AG08395 (cell line): Measurements from ENCODE around the gene CNTN3.

Experiments used
- DNase-seq: peaks from one replicate; pipeline ENCODE4 v3.0.0; 2012; ENCODE audit warnings: mixed read lengths, low spot score

The CNTN3 gene

DNA sequence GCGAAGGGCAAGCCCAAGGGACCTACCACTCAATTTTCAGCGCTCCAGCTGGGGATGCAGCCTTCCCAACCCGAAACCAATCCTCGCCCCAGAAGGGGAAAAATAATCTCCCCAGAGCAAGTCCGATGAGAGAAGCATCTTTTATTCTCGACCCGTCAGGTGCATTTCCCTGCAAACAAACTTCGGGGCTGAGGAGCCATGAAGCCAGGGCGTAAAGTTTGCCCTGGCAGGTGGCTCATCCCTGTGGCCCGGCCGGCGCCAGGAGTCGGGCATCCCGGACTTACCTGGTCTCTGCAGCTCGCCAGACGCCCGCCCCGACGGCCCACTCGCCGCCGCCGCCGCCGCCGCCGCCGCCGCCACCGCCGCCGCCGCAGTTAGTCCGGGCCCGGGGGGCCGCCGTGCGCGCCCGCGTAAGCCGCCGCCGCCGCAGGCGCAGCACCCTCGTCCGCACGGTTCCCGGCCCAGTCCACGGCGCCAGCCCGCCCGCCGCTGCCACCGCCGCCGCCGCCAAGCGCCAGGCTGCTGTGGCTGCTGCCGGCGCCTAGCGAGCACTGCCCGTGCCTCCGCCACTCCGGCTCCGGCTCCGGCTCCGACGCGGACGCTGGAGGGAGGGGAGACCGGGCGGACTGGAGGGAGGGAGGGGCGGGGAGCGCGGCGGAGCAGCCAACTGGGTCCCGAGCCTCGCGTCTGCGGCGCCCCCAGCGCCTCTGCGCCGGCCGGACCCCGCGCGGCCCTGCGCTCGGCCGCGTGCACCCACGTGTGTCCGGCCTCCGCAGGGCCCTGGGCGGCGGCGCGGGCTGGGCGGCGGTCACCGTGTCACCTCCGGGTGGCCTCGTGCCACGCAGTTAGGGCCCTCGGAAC, at the start of gene CNTN3:
Gene CNTN3 (minus strand): TSS at position 553 of the 861 bp plus-strand sequence. CDS start 93,547 bp downstream, outside the sequence.
- DNase-seq: peak; percentile 39

DNA sequence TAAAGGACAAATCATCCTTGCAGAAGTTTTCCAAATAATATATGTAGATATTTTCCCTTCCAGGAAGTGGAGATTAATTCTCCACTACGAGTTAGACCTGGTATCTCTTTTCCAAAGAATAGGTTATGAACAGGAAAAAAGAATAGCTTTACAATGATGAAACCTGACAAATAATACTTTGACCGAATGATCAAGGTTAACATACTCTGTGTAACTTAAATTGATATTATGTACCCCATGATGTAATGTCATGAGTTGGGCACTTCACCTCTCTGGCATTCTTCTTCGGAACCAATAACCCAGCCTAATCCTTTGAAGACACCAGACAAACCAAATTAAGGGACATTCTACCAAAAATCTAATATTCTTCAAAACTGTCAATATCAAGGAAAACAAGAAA, 48.7 kb upstream of the CNTN3 start:
- DNase-seq: no peak

DNA sequence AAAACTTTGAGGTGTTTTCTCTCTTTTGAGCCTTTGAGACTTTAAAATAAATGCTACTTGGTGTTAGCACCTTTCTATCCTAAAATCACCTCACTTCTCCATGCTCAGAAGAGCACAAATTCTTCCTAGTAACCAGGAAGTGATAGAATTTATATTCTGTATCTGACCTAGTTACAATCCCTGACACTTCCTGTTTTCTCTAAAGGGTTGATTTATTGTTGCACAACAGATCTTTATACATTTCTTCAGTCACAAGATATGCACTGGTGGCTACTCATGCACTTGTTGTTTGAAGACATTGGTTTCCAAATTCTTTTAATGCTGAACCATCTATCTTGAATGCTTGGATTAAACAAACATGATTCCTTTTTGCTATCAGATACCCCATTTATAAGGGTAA, 47.2 kb upstream of the CNTN3 start:
- DNase-seq: no peak

DNA sequence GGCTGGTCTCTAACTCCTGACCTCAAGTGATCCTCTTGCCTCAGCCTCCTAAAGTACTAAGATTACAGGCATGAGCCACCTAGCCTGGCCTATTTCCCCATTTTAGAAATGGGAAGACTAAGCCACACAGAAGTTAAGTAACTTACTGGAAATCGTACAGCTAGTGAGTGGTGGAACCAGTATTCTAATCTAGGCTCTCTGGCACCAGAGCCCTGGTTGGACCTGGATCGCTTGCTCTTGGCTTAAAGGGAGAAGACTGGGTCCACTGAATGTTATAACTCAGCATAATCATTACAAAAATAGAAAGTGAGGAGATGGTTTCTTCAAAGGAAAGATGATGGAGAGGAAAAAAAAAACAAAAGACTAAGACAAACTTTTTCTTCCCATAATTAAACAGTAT, 37.4 kb upstream of the CNTN3 start:
- no peak for DNase-seq

DNA sequence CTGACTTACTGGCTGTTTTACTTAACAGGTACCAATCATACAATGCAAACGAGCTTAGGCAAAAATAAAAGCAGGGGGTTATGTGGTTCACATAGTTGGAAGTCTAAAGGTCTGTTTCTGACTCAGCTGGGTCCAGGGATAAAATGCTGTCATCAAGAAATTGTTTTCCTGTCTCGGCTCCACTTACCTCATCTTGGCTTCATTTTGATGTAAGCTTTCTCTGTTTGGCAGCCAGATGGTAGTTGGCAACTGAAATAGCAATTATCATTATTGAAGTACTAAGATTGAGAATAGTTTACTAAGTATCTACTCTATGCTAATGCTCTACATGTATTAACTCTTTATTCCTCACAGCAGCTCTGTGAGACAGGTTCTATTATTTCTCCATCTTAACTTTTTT, 36.8 kb upstream of the CNTN3 start:
- peak; percentile 41 for DNase-seq

DNA sequence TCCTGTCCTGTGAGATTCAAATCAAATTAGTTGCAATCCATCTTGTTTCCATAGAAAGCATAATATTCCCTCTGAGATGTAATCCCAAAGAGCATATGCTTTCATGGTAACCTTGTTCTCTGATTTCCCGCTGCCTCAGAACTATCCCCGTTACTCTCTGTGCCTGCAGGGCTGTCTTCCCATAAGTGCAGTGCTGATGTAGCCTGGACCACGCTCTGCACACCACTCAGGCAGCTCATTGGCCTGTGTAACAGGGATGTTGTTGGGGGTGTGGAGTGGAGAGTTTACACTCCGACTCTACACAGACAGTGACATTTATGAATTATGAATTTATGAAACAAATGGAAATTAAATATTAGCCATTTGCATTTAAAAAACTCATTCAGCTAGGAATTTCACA, 33.6 kb upstream of the CNTN3 start:
- DNase-seq: no peak

DNA sequence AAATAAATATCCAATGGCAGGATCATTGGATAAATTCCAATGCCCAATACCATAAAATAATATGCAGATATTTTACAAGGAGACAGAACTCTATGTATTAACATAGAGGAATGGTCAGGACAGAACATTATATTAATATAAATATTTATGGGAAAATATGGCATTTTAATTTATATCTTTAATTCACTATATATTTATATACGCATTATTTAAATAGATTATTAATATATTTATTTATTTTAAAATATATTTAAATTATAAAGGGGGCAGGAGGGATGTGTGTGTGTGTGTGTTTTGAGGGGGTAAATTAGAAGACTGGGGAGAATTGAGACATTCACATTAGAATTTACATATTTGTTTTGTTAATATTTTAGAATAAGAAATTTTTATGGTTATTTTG, 31.6 kb upstream of the CNTN3 start:
- DNase-seq: no peak

DNA sequence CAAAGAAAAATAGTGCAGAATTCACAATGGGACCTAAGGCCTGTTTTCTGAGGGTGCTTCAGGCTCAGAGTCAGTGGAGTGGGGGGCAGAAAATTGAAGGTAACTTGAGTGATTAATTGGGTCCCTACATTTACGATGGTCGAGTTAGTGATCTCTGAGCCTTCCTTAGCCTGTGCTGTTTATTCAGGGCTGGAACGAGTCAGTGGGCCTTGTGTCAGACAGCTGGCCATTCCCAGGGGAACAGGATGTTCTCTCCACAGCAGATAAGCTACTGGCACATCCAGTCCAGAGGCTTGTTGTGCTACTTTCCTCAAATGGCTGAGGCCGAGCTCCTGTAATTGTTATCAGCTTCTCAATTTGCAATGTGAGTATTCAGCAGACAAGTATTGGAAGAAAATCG, 29.2 kb upstream of the CNTN3 start:
- DNase-seq: peak; percentile 30

DNA sequence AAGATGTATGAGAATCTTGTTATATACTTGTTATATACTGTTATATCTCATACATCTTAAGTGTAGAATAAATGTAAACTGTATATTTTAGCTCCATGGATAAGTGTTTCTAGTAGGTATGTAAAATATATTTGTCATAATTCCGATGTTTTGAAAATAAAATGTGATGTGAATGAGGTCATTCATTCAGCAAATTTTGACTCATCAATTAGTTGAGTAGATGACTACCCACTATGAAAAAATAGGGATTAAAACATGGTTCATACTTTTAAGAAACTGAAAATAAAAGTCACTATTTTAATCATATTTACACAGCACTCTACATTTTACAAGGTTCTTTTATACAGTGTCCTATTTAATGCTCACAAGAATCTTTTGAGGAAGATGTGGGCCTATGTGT, 28.4 kb upstream of the CNTN3 start:
- DNase-seq: no peak

DNA sequence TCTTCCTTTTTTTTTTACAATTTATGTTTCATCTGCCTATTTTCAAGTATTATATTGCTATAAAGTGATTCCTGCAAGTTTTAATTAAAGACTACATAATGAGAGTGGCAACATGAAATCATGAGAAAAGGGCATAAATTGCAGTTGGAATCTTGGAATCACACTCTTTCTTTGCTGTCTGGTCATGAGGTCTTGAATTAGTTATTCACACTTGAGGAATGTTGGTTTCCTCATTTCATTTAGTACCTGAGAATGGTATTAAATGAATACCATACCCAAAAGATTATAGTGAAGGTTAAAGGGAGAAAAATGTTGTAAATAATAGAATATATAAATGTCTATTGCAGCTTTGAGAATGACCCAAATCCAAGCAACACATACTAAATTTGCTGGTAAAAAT, 25.8 kb upstream of the CNTN3 start:
- DNase-seq: no peak

DNA sequence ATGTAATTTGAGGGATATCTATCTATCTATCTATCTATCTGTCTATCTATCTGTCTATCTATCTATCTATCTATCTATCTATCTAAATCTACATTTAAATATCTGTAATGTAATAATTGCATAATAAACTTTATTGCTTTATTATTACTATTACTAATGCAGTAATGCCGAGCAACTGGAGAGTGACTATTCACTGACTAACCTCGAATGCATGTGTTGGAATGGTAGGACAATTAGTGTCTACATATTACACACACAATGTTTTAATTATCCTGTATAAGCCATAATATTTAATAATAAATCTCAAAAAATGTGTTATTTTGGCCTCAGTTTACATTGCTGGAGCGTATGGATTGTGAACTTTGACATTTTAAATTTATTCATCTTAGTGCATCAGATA, 25.2 kb upstream of the CNTN3 start:
- DNase-seq: no peak

DNA sequence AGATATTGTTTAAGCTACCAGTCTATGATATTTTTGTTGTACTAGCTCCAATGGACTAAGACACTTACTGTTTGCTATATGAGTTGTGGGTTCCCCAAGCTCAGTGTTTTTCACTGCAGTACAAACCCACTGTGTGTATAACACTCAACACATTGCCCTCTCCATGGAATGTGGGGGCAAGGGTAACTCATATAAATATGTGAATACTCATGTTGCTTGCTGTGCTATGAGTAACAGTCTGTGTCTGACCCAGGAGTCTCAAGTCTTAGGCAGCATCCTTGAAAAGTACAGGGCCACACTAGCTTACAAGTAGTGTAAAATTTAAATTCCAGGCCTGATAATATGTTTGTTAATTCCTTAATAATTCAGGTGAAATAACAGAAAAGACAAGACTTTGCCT, 22.5 kb upstream of the CNTN3 start:
- DNase-seq: no peak

DNA sequence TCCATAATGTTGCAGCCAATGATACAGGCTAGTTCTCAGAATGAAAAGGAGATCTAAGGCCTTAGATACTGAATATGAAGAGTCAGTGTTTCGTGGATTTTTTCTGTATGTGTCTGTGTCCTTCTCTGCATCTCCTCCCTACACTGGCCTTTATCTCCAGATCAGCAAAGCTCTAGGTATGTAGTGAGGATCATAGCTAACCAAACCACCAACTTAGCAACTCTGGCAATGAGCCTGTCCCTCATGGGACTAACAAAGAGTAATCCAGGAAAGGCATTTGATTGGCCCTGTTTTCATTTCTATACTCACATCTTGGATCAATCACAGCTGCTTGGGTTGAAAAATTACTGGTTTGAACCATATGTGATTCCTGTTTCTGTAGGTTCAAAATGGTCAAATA, 18.6 kb upstream of the CNTN3 start:
- DNase-seq: peak; percentile 62

DNA sequence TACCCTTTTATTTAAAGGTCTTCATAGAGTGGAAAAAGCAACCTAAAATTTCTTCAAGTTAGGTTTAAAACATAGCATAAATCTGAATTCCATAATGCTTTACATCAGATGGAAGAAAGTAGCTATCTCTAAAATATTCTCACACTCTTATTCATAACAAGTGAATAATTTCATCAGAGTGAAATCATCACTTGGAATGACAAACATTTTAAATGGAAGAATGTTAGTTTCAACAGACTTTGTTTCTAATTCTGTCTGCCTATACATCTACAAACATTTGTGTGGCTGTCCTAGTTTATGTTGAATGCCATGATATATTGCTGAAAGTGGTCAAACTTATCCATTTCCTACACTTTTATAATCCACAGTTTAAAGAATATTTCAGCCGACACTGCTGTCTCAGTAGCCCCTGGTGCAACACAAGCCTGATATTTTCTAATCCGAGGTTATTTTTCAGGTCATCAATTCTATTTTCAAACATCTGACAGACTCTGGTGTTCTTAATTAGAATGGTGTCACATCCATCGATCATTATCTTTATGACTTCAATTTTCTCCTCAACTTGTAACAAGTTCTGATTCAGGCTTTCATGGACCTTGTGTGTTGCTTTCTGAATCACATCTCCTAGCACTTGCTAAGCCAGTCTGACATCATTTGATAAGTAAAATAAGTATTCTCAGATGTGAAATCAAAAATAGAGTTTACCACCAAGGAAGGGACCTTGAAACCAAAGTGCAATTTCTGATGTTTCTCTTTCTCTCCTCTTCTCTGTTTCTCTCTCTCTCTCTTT, 17.1 kb upstream of the CNTN3 start:
- no peak for DNase-seq

DNA sequence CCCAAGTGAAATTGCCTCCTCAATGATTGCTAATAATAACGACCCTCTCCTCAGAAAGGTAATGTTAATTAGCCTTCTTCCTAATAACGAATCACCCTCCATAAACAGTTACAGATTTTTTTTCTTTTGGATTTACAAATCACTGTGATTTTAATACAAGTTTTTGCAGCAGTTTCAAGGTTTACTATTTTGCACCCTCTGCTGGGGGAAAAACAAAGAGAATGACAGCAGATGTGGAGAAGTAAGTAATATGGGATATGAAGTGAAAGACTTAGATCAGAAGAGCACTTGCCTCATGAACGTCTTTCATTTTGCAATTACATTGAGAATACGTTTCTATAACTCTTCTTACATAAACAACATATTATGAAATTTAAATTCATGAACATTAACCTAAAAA, 16.1 kb upstream of the CNTN3 start:
- peak; percentile 44 for DNase-seq

DNA sequence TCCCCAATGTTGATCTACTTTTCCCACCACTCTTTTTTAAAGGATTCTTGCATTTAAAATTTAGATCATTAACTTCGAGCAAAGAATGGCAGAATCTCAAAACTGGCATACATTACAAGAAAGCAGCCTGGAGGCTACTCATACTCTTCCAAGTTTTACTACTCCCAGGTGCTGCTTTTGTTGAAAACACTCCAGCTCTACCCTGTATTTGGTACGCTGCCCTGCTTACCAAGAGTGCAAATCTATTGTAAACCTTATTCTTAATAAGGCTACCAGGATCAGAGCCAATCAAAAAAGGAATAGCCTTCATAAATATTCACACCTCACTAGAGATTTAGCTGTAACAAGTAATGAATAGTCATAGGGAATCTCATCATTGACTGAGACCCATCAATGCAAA, 11.6 kb upstream of the CNTN3 start:
- no peak for DNase-seq

DNA sequence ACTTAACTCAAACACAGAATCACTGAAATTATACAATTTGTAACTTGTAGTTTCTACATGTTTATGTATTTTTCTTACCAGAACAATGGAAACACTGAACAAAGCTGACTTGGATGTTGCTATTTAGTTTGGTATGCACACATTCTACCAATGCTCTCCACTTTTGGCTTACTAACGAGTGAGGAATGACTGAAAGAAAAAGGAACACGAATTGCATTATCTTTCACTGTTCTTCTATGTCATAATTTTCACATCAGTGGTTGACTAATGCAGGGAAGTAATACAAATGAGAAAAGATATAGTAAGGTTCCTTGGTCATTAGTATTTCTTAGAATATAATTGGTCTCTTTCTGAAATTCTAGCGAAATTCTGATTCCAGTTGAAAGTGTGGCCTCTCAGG, 9.8 kb upstream of the CNTN3 start:
- peak; percentile 68 for DNase-seq

DNA sequence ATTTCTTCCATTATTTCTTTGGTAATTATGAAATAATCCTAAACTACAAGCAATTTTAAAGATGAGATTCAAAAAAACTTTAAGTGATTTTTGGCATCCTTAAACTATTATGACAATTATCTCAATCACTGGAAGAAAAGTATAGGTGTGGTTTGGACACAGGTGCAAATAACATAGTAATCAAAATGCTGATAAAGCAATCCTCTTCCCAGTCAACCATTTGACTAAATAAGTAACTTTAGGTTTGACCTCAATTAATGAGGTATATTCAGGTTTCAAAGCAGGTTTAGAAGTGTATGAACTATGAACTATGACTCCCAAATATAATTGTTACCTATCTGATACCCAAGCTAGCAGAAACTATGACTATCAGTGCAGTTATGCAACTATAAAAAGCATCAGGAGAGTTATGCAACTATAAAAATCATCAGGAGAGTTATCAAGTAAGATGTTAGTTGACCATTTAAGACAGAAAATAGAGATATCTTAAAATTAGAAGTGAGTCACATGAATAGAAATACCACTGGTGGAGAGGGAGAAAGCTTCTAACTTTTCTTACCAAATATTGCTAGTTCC, 8.9 kb upstream of the CNTN3 start:
- DNase-seq: no peak

DNA sequence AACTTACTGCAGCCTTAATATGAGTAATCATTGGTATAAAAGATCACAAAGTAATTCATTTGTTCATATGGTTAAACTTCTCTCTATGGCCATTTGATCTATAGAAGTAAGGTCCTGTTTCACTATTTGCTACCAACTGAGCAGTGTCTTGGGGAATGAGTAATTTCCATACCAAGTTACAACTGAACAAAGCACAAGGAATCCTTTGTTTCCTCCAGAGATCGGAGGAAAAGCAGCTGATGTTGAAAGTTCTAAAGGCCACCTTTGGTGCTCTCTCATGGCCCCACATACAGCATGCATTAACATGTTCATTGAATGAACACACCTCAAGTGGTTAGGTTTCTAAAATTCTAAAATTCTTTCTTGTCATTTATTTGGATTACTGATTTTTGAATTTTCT, 7.1 kb upstream of the CNTN3 start:
- no peak for DNase-seq

DNA sequence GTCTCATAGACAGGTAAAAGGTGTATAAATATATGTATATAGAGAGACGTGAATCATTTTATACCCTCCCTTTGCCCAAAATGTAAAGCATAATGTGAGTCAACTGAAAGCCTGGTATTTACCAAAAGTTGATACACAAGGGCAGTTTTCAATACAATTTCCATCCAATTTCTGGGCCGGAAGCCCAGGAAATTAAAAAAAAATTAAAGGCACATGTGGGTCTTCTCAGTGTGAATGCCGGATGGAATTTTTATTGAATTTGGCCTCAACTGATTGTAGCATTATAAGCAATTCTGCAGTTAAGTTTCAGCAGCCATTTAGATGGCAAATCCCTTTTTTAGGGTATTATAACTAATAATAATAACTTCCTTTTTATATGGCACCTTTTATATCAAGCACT, 3.3 kb upstream of the CNTN3 start:
- DNase-seq: no peak

DNA sequence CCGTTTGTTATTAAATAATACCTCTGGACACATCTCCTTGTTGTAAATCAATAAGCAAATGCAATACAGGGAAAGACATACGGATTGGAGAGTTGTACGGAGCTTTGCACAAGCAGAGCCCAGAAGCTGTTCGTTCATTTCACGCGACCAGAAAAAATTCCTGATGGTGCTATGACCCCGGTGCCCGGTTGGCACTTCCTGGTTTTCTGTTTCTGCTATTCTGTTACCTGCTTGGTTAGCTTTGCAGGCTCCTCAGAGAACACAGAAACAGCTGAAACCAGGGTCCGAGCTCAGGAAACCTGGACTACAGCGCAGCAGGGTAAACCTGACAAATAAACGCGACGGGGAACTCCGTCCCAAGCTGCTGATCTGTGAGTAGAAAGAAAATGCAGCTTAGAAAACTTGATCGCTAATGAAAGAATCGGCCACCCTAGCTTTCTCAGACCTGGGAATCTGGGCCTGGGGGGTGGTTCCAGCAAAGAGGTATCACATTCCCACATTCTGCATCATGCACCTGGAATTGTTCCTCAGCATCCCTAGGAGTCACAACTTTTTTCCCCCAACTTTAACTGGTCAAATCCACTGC, 845 bp downstream of the CNTN3 start:
- DNase-seq: peak; percentile 27

DNA sequence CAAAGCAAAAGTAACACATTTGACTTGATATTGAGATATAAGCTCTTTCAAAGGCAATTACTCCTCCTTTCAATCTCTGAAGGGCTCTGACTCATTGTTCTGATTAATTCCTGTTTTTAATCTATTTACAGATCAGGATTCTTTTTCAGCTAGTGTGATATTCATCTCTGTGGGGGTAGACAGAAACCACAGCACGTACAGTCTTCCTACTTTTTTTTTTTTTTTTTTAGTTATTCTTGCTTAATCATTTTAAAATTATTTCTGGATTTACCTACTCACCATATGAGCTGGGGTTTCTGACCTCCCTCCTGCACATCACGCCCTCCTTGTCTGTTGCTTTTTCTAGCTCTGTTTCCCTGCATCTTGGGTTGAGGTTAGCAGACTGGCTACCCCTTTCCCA, 1.4 kb downstream of the CNTN3 start:
- DNase-seq: peak; percentile 37

DNA sequence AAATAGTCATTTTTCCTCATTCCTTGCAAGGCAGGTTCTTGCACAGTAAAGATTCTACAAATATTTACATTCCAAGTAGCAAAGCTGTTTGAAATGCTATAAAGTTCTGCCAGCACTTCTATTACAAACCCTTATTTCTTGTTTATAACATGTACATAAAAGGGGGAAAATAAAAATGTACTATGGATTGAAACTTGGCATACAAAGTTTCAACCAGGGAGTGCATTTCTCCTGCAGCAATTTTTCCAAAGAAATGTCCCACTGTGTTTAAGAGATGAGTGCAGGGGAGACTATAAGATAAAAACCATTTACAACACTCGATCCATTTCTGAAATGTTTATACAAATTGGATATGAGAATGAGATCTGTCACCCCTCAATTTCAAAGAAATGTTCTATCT, 3.3 kb downstream of the CNTN3 start:
- DNase-seq: no peak
